ENCODE data around the gene RPS8. TPM values are rescaled to one million over a fixed set of nuclear protein-coding genes. Genes with fewer than 3 reads are reported as not detected.
"Not testable (repeated sequence)": the region's sequence is repeated elsewhere in the genome, so short reads cannot be mapped to it uniquely, and the experiment has no call there.

Gene RPS8
- total and polyA plus RNA-seq, 4 donors = 258 to 891 (median 575) TPM

DNA sequence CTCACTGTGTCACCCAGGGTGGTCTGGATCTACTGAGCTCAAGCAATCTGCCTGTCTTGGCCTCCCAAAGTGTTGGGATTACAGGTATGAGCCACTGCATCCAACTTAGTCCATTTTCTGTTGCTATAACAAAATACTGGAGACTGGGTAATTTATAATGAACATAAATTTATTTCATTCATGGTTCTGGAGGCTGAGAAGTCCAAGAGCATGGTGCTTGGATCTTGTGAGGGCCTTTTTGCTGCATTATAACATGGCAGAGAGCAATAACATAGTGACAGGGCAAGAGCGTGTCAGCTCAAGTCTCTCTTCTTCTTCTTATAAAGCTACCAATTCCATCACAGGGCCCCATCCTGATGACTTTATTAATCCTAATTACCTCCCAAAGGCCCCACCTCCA, 39.3 kb upstream of the RPS8 start (continued):
- TF ChIP-seq, protein P1, sequence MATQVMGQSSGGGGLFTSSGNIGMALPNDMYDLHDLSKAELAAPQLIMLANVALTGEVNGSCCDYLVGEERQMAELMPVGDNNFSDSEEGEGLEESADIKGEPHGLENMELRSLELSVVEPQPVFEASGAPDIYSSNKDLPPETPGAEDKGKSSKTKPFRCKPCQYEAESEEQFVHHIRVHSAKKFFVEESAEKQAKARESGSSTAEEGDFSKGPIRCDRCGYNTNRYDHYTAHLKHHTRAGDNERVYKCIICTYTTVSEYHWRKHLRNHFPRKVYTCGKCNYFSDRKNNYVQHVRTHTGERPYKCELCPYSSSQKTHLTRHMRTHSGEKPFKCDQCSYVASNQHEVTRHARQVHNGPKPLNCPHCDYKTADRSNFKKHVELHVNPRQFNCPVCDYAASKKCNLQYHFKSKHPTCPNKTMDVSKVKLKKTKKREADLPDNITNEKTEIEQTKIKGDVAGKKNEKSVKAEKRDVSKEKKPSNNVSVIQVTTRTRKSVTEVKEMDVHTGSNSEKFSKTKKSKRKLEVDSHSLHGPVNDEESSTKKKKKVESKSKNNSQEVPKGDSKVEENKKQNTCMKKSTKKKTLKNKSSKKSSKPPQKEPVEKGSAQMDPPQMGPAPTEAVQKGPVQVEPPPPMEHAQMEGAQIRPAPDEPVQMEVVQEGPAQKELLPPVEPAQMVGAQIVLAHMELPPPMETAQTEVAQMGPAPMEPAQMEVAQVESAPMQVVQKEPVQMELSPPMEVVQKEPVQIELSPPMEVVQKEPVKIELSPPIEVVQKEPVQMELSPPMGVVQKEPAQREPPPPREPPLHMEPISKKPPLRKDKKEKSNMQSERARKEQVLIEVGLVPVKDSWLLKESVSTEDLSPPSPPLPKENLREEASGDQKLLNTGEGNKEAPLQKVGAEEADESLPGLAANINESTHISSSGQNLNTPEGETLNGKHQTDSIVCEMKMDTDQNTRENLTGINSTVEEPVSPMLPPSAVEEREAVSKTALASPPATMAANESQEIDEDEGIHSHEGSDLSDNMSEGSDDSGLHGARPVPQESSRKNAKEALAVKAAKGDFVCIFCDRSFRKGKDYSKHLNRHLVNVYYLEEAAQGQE (IDR thresholded peaks at IDR 0.05) = no peak
- TF ChIP-seq HNF4A (conservative IDR thresholded peaks at IDR 0.05) (no peak), JUND (IDR thresholded peaks at IDR 0.05) (no peak), TAF1 (conservative IDR thresholded peaks at IDR 0.05) (no peak), NR2F2 (IDR thresholded peaks at IDR 0.05) (no peak), FOXA1 (IDR thresholded peaks at IDR 0.05) (no peak)
- TF ChIP-seq, protein P2, sequence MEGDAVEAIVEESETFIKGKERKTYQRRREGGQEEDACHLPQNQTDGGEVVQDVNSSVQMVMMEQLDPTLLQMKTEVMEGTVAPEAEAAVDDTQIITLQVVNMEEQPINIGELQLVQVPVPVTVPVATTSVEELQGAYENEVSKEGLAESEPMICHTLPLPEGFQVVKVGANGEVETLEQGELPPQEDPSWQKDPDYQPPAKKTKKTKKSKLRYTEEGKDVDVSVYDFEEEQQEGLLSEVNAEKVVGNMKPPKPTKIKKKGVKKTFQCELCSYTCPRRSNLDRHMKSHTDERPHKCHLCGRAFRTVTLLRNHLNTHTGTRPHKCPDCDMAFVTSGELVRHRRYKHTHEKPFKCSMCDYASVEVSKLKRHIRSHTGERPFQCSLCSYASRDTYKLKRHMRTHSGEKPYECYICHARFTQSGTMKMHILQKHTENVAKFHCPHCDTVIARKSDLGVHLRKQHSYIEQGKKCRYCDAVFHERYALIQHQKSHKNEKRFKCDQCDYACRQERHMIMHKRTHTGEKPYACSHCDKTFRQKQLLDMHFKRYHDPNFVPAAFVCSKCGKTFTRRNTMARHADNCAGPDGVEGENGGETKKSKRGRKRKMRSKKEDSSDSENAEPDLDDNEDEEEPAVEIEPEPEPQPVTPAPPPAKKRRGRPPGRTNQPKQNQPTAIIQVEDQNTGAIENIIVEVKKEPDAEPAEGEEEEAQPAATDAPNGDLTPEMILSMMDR (IDR thresholded peaks at IDR 0.05; ENCODE audit: low read depth, low read length, missing input control) = no peak

DNA sequence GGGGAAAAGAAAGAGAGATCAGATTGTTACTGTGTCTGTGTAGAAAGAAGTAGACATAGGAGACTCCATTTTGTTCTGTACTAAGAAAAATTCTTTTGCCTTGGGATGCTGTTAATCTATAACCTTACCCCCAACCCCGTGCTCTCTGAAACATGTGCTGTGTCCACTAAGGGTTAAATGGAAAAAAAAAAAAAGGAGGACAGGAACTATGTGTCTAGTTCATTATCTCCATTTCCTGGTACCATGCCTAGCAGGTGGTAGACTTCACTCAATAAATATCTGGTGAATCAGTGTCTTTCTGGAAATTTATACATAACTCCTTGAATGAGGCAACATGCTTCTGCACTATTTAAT, 36.4 kb upstream of the RPS8 start:
- H3K9ac ChIP-seq (ENCODE audit: low read depth in 1 of 2, low read length in 2 of 2) = peak overlapping the region; percentile 81 to 91
- H3K27me3 ChIP-seq (ENCODE audit: control insufficient read depth in 4 of 4, insufficient read depth in 4 of 4, low read length in 3 of 4); DNase-seq (ENCODE audit: low spot score); H3K36me3 ChIP-seq (ENCODE audit: control insufficient read depth in 4 of 4, insufficient read depth in 3 of 4, low read depth in 1 of 4, low read length in 3 of 4); H3K9me3 ChIP-seq (ENCODE audit: control insufficient read depth in 4 of 4, low read length in 3 of 4): not testable (repeated sequence)
- H3K4me3 ChIP-seq (ENCODE audit: low read depth in 1 of 3, low read length in 3 of 3) = peak overlapping the region; percentile 55 to 86 (median 75)
- 23% methylated on average over 1 of the region's 1 CpG for WGBS
- peaks cover 3 to 11% (median 9%) of the 10 kb centered on the region in 4 donors for H3K4me1 ChIP-seq (ENCODE audit: control insufficient read depth in 4 of 4, insufficient read depth in 4 of 4, low read length in 3 of 4)
- peak overlapping the region; percentile 84 to 90 for H3K27ac ChIP-seq (ENCODE audit: low read depth in 1 of 2, low read length in 2 of 2)

DNA sequence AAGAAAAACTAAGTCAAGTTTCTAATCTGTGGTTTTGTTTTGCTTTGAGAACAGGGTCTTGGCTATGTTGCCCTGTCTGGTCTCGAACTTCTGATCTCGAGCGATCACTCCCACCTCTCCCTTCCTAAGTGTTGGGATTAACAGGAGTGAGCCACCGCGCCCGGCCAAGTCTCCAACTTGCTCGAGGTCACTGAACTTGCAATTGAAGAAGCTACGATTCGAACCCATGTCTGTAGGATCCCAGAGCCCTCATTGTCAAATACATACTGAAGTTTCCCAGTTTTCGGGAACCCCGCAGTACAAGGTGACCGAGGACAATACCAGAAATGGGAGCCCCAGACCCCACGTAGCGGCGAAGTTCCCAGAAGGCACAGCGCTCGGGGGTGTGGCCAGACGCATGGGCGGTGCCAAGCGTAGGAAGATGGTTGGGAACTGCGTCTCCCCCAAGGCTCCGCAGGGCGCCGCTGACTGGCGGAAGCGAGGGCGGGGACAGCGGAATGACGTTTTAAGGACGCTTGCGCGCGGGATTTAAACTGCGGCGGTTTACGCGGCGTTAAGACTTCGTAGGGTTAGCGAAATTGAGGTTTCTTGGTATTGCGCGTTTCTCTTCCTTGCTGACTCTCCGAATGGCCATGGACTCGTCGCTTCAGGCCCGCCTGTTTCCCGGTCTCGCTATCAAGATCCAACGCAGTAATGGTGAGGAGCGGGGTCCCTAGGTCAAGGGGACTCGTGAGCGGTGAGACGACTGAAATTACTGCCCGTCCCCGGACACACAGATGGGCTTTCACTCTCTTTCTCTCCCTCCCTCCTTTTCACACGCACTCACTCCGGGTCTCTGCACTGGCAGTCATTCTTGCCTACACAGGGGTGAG, 35.8 kb upstream of the RPS8 start, which contains the start of gene KIF2C:
TSS of gene KIF2C (plus strand) at position 531 of the 872 bp plus-strand sequence. CDS start at position 627, 96 bp downstream.
- peaks cover 3 to 11% (median 9%) of the 10 kb centered on the region in 4 donors for H3K4me1 ChIP-seq (ENCODE audit: control insufficient read depth in 4 of 4, insufficient read depth in 4 of 4, low read length in 3 of 4)
- peak; percentile 98 for DNase-seq (ENCODE audit: low spot score)
- H3K27ac ChIP-seq (ENCODE audit: low read depth in 1 of 2, low read length in 2 of 2) = peak within 1 kb of the TSS; percentile 84 to 90
- no peaks in the 10 kb centered on the region for H3K27me3 ChIP-seq (ENCODE audit: control insufficient read depth in 4 of 4, insufficient read depth in 4 of 4, low read length in 3 of 4)
- H3K9ac ChIP-seq (ENCODE audit: low read depth in 1 of 2, low read length in 2 of 2) = peak within 1 kb of the TSS; percentile 81 to 91
- no peaks in the 10 kb centered on the region for H3K36me3 ChIP-seq (ENCODE audit: control insufficient read depth in 4 of 4, insufficient read depth in 3 of 4, low read depth in 1 of 4, low read length in 3 of 4)
- peak within 1 kb of the TSS; percentile 55 to 86 (median 75) for H3K4me3 ChIP-seq (ENCODE audit: low read depth in 1 of 3, low read length in 3 of 3)
- under 1% methylated on average over 57 of the region's 57 CpGs for WGBS
- H3K9me3 ChIP-seq (ENCODE audit: control insufficient read depth in 4 of 4, low read length in 3 of 4) = no peaks in the 10 kb centered on the region
- TF ChIP-seq NR2F2 (IDR thresholded peaks at IDR 0.05) = peak; percentile 24
- TF ChIP-seq, protein P3, sequence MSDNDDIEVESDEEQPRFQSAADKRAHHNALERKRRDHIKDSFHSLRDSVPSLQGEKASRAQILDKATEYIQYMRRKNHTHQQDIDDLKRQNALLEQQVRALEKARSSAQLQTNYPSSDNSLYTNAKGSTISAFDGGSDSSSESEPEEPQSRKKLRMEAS (IDR thresholded peaks at IDR 0.05) = peak; percentile 79
- no peak for TF ChIP-seq HNF4G (IDR thresholded peaks at IDR 0.05)
- no peak for TF ChIP-seq FOXA1 (IDR thresholded peaks at IDR 0.05)
- TF ChIP-seq TAF1 (conservative IDR thresholded peaks at IDR 0.05) = peak; percentile 54
- TF ChIP-seq RAD21 (IDR thresholded peaks at IDR 0.05) = peak; percentile 15 to 29
- TF ChIP-seq, protein P4, sequence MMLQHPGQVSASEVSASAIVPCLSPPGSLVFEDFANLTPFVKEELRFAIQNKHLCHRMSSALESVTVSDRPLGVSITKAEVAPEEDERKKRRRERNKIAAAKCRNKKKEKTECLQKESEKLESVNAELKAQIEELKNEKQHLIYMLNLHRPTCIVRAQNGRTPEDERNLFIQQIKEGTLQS (IDR thresholded peaks at IDR 0.05) = no peak
- TF ChIP-seq GABPA (IDR thresholded peaks at IDR 0.05 in 1 of 2, conservative IDR thresholded peaks at IDR 0.05 in 1 of 2) = peak; percentile 51 to 87
- TF ChIP-seq EGR1 (IDR thresholded peaks at IDR 0.05; ENCODE audit: low read depth in 2 of 2) = peak in 1 of 2 donors; percentile 33
- peak; percentile 91 for TF ChIP-seq YY1 (IDR thresholded peaks at IDR 0.05)
- TF ChIP-seq SP1 (IDR thresholded peaks at IDR 0.05) = peak; percentile 88
- peak in 1 of 2 donors; percentile 74 for TF ChIP-seq RXRA (IDR thresholded peaks at IDR 0.05)
- peak in 1 of 2 donors; percentile 31 for TF ChIP-seq JUND (IDR thresholded peaks at IDR 0.05)
- TF ChIP-seq HNF4A (conservative IDR thresholded peaks at IDR 0.05) = peak in 1 of 2 donors; percentile 35
- TF ChIP-seq, protein P1 (IDR thresholded peaks at IDR 0.05) = peak; percentile 79
- no peak for TF ChIP-seq FOXA2 (IDR thresholded peaks at IDR 0.05)
